HepG2 (cell line): ENCODE measurements around the gene THBS1.

Experiments used
- ELF1 ChIP-seq: sonication (generic); formaldehyde crosslinking; IDR thresholded peaks from 2 replicates; pipeline ENCODE4 v1.4.0; 2020; ENCODE audit warnings: missing genetic modification reagents
- ETV5 ChIP-seq: IDR thresholded peaks from 2 replicates; pipeline ENCODE4 v1.6.1; 2018; ENCODE audit warnings: missing biosample characterization, missing genetic modification reagents, inconsistent platforms, borderline replicate concordance
- SP5 ChIP-seq: IDR thresholded peaks from 2 replicates; pipeline ENCODE4 v1.6.1; 2016; ENCODE audit warnings: low read depth, borderline replicate concordance
- TAF1 ChIP-seq: sonication (generic); formaldehyde crosslinking; IDR thresholded peaks from 2 replicates; pipeline ENCODE4 v1.4.0; 2020; ENCODE audit warnings: missing genetic modification reagents

DNA sequence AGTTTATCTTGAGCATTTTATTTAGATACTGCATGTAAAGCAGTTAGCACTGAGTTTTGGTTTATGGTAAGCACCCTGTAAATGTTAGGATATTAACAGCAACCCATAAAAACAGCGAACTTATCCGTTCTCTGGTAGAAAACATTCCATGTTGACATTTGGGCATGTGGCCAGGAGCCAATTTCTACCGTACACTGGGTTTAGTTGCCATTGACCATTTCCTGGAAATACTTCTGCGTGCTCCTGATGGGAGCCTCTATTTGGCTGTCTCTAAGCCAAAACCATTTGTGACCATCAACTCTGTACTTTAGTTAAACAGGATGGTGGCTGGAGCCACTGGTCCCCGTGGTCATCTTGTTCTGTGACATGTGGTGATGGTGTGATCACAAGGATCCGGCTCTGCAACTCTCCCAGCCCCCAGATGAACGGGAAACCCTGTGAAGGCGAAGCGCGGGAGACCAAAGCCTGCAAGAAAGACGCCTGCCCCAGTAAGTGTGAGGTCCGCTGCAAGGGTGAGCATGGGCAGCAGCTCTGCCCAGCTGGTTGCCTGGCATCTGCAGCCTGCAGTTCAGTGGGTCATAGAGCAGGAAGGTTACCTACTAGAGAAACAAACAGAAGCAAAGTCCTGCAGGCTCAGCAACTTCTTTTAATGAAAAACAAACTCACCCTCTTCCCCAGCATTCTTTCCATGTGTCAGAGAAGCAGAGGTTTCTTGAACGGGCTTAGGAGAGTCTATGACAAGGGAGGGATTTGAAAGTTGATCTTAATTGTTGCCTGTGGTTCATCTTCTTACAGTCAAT is 7.1 kb downstream of the THBS1 start:
- no peak for TF ChIP-seq ELF1 (CRISPR knock-in tag)
- no peak for TF ChIP-seq SP5
- TF ChIP-seq ETV5 (CRISPR knock-in tag) = no peak
- no peak for TF ChIP-seq TAF1 (CRISPR knock-in tag)
